Pancreas (tissue), 10 donors: ENCODE measurements around the gene ANKRD63. TPM values are rescaled to one million over a fixed set of nuclear protein-coding genes. Genes with fewer than 3 reads are reported as not detected.

Experiments used
- ATAC-seq, 4 donors: fragments of 200-7000 bp; cut with Tn5 transposase; one replicate each; pipeline versions ENCODE4 v1.8.0 to v1.9.1; 2020; ENCODE audit warnings: mild to moderate bottlenecking in 4 of 4, moderate library complexity in 4 of 4
- DNase-seq, 6 donors: peaks; one replicate each; pipeline ENCODE4 v3.0.0-alpha.2; 2020
- FAIRE-seq: peaks from 2 replicates; lab custom pipeline; 2012; peaks lifted over from hg19 to GRCh38; lab: Jason Lieb, UNC
- H3K27ac ChIP-seq, 4 donors: fragments of 200-600 bp; sonication (generic); 1 replicate in 3 of 4; 2 replicates in 1 of 4; pipeline versions ENCODE4 v1.5.0 to v1.8.0; 2020
- H3K27me3 ChIP-seq, 4 donors: fragments of 200-600 bp; one replicate each; pipeline ENCODE4 v1.8.0; 2021
- H3K36me3 ChIP-seq, 3 donors: fragments of 200-600 bp; sonication (generic) in 1 of 3; one replicate each; pipeline versions ENCODE4 v1.5.0 to v1.8.0; 2020 to 2021
- H3K4me1 ChIP-seq, 3 donors: fragments of 200-600 bp; one replicate each; pipeline ENCODE4 v1.8.0; 2021
- H3K4me3 ChIP-seq, 4 donors: fragments of 200-600 bp; sonication (generic) in 2 of 4; one replicate each; pipeline versions ENCODE4 v1.5.0 to v1.8.0; 2020 to 2021
- H3K9me3 ChIP-seq, 4 donors: fragments of 200-600 bp; one replicate each; pipeline ENCODE4 v1.8.0; 2021
- CTCF ChIP-seq, 4 donors: fragments of 200-600 bp; sonication (generic) in 3 of 4; IDR thresholded peaks; one replicate each; pipeline versions ENCODE4 v1.5.0 to v1.8.0; 2021; ENCODE audit warnings: antibody characterized with exemption in 4 of 4
- WGBS, 2 donors: extraction: QIAGEN DNeasy Blood & Tissue Kit; methylation state at CpG; one replicate each; pipeline ENCODE4 v1.1.7; 2013; 5-methylcytosine and 5-hydroxymethylcytosine counted together
- intact Hi-C, 3 donors: fragments of 100-400 bp; cut with DNase I; formaldehyde crosslinking; loops; one replicate each; pipeline versions ENCODE4 v1.11.1 to v1.14.2; 2022
- polyA plus RNA-seq, 2 donors: library from polyadenylated mRNA; stranded (reverse); fragments of 200-250 nt; gene quantifications; one replicate each; pipeline ENCODE4 v1.2.3, GENCODE V29; 2013
- total RNA-seq, 6 donors: library from RNA; stranded (reverse); fragmentation: NEBNext Ultra II Directional in 4 of 6; extraction: Animal tissue kit (Norgen Biotek cat#: 25700) in 4 of 6; gene quantifications; one replicate each; pipeline versions ENCODE4 v1.2.1 to v1.2.4, GENCODE V29; 2021 to 2023
- donor health status: healthy with polysubstance abuse.
- donor health status: DM: no; HTN: no; CAD: no; lungs with moderate emphysema.
- donor health status: DM: no; HTN: no; CAD: no.
- donor health status: control.
- donor health status: control.
- donor health status: Bipolar disorder and iron deficiency.
- donor health status: DM: yes; HTN: yes; CAD: no.
- donor health status: DM: no; HTN: no; CAD: no.
- donor health status: DM: no; HTN: no; CAD: no.
- donor health status: DM: yes; HTN: yes; CAD: no.

The ANKRD63 gene
- total and polyA plus RNA-seq, 8 donors = not detected

DNA sequence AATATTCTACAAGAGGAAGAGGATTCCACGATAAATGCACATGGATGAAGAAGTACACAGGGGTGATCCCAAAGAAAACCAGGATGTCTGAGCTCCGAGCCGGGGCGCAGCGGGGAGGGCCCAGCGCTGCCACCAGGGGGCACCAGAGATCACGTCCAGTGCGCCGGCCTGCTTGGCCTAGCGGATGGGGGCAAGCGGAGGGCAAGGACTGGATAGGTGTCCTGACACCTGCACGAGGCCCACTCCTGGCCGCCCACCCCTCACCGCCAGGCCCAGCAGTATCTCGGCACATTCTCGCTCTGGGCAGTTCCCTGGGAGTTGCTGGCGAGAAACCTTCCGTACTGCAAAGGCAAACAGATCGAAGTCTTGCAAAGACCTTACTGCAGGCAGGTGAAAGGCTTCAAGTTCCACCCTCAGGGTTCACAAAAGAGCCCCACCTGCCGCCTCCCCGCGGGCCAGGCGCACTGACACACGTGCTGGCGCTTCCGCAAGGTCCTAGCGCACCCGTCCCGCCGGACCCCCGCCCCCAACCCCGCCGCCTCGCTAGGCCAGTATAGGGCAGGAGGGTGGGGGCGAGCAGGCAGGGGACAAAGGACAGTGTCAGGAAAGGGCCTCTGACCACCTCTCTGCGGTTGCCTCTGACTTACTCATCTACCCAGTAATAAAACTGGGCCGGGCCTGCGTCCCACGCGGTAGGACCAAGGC, 3.3 kb downstream of the ANKRD63 start:
- Histone ChIP-seq H3K4me3 (no peak overlapping the region), H3K4me1 (peaks cover 0 to 11% (median 6%) of the 10 kb centered on the region in 3 donors), H3K27me3 (peaks cover 0 to 5% (median 2%) of the 10 kb centered on the region in 4 donors), H3K9me3 (no peaks in the 10 kb centered on the region), H3K27ac (no peak overlapping the region), H3K36me3 (no peaks in the 10 kb centered on the region)
- intact Hi-C loops = loop anchor here in 2 of 3 donors (5.0 to 10.0 kb wide), 4 partner anchors 58 to 148 kb away; partner anchors contain the start of gene CCDC9B (in 1 of the 2)
- 15 to 16% methylated on average over 39 to 40 of the region's 40 CpGs for WGBS, 2 donors
- ATAC-seq = peak; percentile 64 to 79 (median 74)
- no peak for FAIRE-seq
- peak; percentile 60 to 98 (median 82) for DNase-seq
- TF ChIP-seq CTCF (IDR thresholded peaks at IDR 0.05) = peak; percentile 97 to 99 (median 98)

DNA sequence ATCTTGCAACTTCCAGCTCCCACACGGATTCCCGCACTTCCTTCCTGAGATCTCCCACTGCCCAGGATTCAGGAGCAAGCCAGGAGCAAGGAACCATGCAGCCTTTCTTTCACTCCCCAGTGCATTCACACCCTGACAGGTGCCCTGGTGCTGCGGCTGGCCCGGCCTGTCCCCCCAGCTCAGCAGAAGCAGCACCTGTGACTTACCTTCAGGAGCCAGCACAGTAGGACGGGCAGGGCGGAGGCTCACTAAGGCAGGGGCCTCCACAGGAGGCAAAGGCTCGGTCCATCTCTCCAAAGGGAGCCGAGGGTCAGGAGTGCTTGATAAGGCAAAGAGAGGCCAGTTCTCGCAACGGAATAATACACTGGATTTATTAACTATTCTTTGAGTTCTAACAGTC, 4.8 kb downstream of the ANKRD63 start:
- 71 to 83% methylated on average over 10 of the region's 10 CpGs for WGBS, 2 donors
- H3K9me3 ChIP-seq = no peaks in the 10 kb centered on the region
- DNase-seq (no peak), ATAC-seq (no peak), FAIRE-seq (no peak)
- H3K27ac ChIP-seq = no peak overlapping the region
- intact Hi-C loops = loop anchor here in 1 of 3 donors (5.0 kb wide), 1 partner anchor 149 kb away; no protein-coding TSS in a partner anchor
- TF ChIP-seq CTCF (IDR thresholded peaks at IDR 0.05) = no peak
- peaks cover 0 to 11% (median 3%) of the 10 kb centered on the region in 3 donors for H3K4me1 ChIP-seq
- no peaks in the 10 kb centered on the region for H3K36me3 ChIP-seq
- H3K4me3 ChIP-seq = no peak overlapping the region
- peaks cover 0 to 4% (median 2%) of the 10 kb centered on the region in 4 donors for H3K27me3 ChIP-seq

DNA sequence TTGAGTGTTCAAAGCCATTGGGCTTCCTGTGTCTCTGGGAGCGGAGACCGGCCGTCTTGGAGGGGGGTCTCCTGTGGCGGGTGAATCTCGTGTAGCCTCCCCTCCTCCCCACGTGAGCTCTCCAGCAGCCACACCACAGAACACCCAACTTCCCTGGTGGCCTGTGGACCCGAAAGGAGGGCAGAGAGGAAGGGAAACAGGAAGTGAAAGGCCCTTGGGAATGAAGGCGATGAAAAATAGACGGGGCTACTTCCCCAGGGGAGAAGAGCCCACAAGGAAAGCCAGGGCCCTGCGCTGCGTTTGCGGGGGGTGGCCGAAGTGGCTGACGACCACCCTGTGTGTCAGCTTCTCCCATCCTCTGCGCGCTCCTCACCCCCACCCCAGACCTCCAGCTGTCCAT, 5.4 kb downstream of the ANKRD63 start:
- Histone ChIP-seq H3K36me3 (no peaks in the 10 kb centered on the region), H3K9me3 (no peaks in the 10 kb centered on the region), H3K27ac (no peak overlapping the region), H3K4me1 (peaks cover 0 to 5% (median 0%) of the 10 kb centered on the region in 3 donors), H3K4me3 (no peak overlapping the region), H3K27me3 (peaks cover 0 to 4% (median 0%) of the 10 kb centered on the region in 4 donors)
- WGBS, 2 donors = 66 to 75% methylated on average over 16 of the region's 16 CpGs
- TF ChIP-seq CTCF (IDR thresholded peaks at IDR 0.05) = no peak
- DNase-seq (no peak), ATAC-seq (no peak), FAIRE-seq (no peak)
- intact Hi-C loops = loop anchor here in 1 of 3 donors (5.0 kb wide), 1 partner anchor 150 kb away; no protein-coding TSS in a partner anchor

GRCh38 chr15:40276927-40277326, 5.9 kb downstream of the ANKRD63 start:
- Histone ChIP-seq H3K27me3 (peaks cover 0 to 4% (median 0%) of the 10 kb centered on the region in 4 donors), H3K4me1 (peaks cover 0 to 5% (median 0%) of the 10 kb centered on the region in 3 donors), H3K36me3 (no peaks in the 10 kb centered on the region), H3K4me3 (no peak overlapping the region), H3K9me3 (no peaks in the 10 kb centered on the region), H3K27ac (no peak overlapping the region)
- FAIRE-seq = no peak
- TF ChIP-seq CTCF (IDR thresholded peaks at IDR 0.05) = no peak
- 44 to 51% methylated on average over 4 of the region's 4 CpGs for WGBS, 2 donors
- ATAC-seq = no peak
- intact Hi-C loops = loop anchor here in 1 of 3 donors (5.0 kb wide), 1 partner anchor 150 kb away; no protein-coding TSS in a partner anchor
- DNase-seq = no peak
